WTC11 (cell line): ENCODE results near the gene SOAT2. TPM values are rescaled to one million over a fixed set of nuclear protein-coding genes. Genes with fewer than 3 reads are reported as not detected.

Experiments used
- ATAC-seq: fragments of 200-7000 bp; cut with Tn5 transposase; 2 replicates; pipeline ENCODE4 v1.10.0; 2021; ENCODE audit warnings: mild to moderate bottlenecking, moderate library complexity
- CTCF ChIA-PET: fragments of 300-600 bp; sonication (Branson Sonifier 250); formaldehyde crosslinking; loops from one replicate; lab custom pipeline; 2021; ENCODE audit warnings: antibody characterized with exemption; lab: Charles Lee
- POLR2A ChIA-PET: fragments of 350-600 bp; sonication (Branson Sonifier 250); formaldehyde crosslinking; loops from one replicate; lab custom pipeline; 2021; ENCODE audit warnings: antibody characterized with exemption; lab: Charles Lee
- DNase-seq: peaks from one replicate; pipeline ENCODE4 v3.0.0; 2021; ENCODE audit warnings: low spot score
- H3K27ac Mint-ChIP-seq: 2 replicates; pipeline ENCODE4 v1.8.0; 2021; ENCODE audit warnings: mixed read lengths
- H3K27me3 Mint-ChIP-seq: 2 replicates; pipeline ENCODE4 v1.8.0; 2021; ENCODE audit warnings: low read depth, mild to moderate bottlenecking, moderate library complexity, mixed read lengths
- H3K36me3 Mint-ChIP-seq: 2 replicates; pipeline ENCODE4 v1.8.0; 2021; ENCODE audit warnings: mixed read lengths
- H3K4me1 Mint-ChIP-seq: 2 replicates; pipeline ENCODE4 v1.8.0; 2022; ENCODE audit warnings: mixed read lengths
- H3K4me3 Mint-ChIP-seq: 2 replicates; pipeline ENCODE4 v1.8.0; 2021; ENCODE audit warnings: mild to moderate bottlenecking, moderate library complexity, mixed read lengths
- H3K9me3 Mint-ChIP-seq: 2 replicates; pipeline ENCODE4 v1.8.0; 2021; ENCODE audit warnings: mixed read lengths
- AR ChIP-seq: fragments of 250-450 bp; sonication (Bioruptor Pico); IDR thresholded peaks from 2 replicates; pipeline ENCODE4 v1.9.0; 2021; ENCODE audit warnings: mild to moderate bottlenecking
- CREM ChIP-seq: sonication (generic); formaldehyde crosslinking; IDR thresholded peaks from 2 replicates; pipeline ENCODE4 v1.8.1; 2022; ENCODE audit warnings: mild to moderate bottlenecking, missing genetic modification reagents, moderate library complexity
- E2F1 ChIP-seq: sonication (generic); formaldehyde crosslinking; IDR thresholded peaks from 2 replicates; pipeline ENCODE4 v1.8.0; 2022; ENCODE audit warnings: mild to moderate bottlenecking, missing genetic modification reagents
- EMX1 ChIP-seq: fragments of 250-450 bp; sonication (Bioruptor Pico); IDR thresholded peaks from 2 replicates; pipeline ENCODE4 v1.8.0; 2021; ENCODE audit warnings: mild to moderate bottlenecking
- ERG ChIP-seq: fragments of 250-450 bp; sonication (Bioruptor Pico); IDR thresholded peaks from 2 replicates; pipeline ENCODE4 v1.8.0; 2021; ENCODE audit warnings: mild to moderate bottlenecking
- FOXP1 ChIP-seq: sonication (generic); formaldehyde crosslinking; IDR thresholded peaks from 2 replicates; pipeline ENCODE4 v1.8.0; 2022; ENCODE audit warnings: missing genetic modification reagents, mild to moderate bottlenecking, moderate library complexity, borderline replicate concordance
- FOXP4 ChIP-seq: sonication (generic); formaldehyde crosslinking; IDR thresholded peaks from 2 replicates; pipeline ENCODE4 v1.8.0; 2022; ENCODE audit warnings: mild to moderate bottlenecking, missing genetic modification reagents
- GTF2I ChIP-seq: fragments of 250-450 bp; sonication (Bioruptor Pico); conservative IDR thresholded peaks from 2 replicates; pipeline ENCODE4 v1.4.0; 2021; ENCODE audit warnings: mild to moderate bottlenecking
- JUN ChIP-seq: sonication (generic); formaldehyde crosslinking; IDR thresholded peaks from 2 replicates; pipeline ENCODE4 v1.8.0; 2023; ENCODE audit warnings: mild to moderate bottlenecking, missing genetic modification reagents
- MYBL2 ChIP-seq: sonication (generic); formaldehyde crosslinking; IDR thresholded peaks from 2 replicates; pipeline ENCODE4 v1.8.1; 2023; ENCODE audit warnings: mild to moderate bottlenecking, moderate library complexity, missing genetic modification reagents
- PRDM15 ChIP-seq: sonication (generic); formaldehyde crosslinking; IDR thresholded peaks from 2 replicates; pipeline ENCODE4 v1.8.0; 2022; ENCODE audit warnings: missing genetic modification reagents
- SMAD3 ChIP-seq: sonication (generic); formaldehyde crosslinking; IDR thresholded peaks from 2 replicates; pipeline ENCODE4 v1.8.0; 2022; ENCODE audit warnings: missing genetic modification reagents, mild to moderate bottlenecking, borderline replicate concordance
- STAT6 ChIP-seq: sonication (generic); formaldehyde crosslinking; conservative IDR thresholded peaks from 2 replicates; pipeline ENCODE4 v1.8.1; 2023; ENCODE audit warnings: mild to moderate bottlenecking, low read depth, missing genetic modification reagents, moderate library complexity
- TP53 ChIP-seq: sonication (generic); formaldehyde crosslinking; IDR thresholded peaks from 2 replicates; pipeline ENCODE4 v1.8.1; 2023; ENCODE audit warnings: mild to moderate bottlenecking, missing genetic modification reagents
- USF1 ChIP-seq: sonication (generic); formaldehyde crosslinking; IDR thresholded peaks from 2 replicates; pipeline ENCODE4 v1.8.0; 2022; ENCODE audit warnings: mild to moderate bottlenecking, missing genetic modification reagents
- ZNF232 ChIP-seq: sonication (generic); formaldehyde crosslinking; IDR thresholded peaks from 2 replicates; pipeline ENCODE4 v1.8.0; 2022; ENCODE audit warnings: mild to moderate bottlenecking, missing genetic modification reagents
- ZNF416 ChIP-seq: fragments of 250-450 bp; sonication (Bioruptor Pico); IDR thresholded peaks from 2 replicates; pipeline ENCODE4 v1.9.0; 2021; ENCODE audit warnings: mild to moderate bottlenecking, inconsistent platforms
- ZSCAN18 ChIP-seq: fragments of 250-450 bp; sonication (Bioruptor Pico); IDR thresholded peaks from 2 replicates; pipeline ENCODE4 v2.1.2; 2022; ENCODE audit warnings: mild to moderate bottlenecking, moderate library complexity
- total RNA-seq: library from RNA; stranded (reverse); gene quantifications from 3 replicates; pipeline ENCODE4 v1.2.3, GENCODE V29; 2021

SOAT2 gene
- total RNA-seq, 1 experiment from 2014 or later = not detected

- peak; percentile 92 for DNase-seq
- Mint-ChIP-seq H3K4me1 (0 out of 2 replicates have a peak, but pooled peaks cover 2% of the 10 kb centered on the region), H3K36me3 (no peaks in the 10 kb centered on the region; the same call in 1 of the 2 replicates), H3K9me3 (peaks cover 2% of the 10 kb centered on the region), H3K27me3 (peaks cover 32% of the 10 kb centered on the region), H3K4me3 (no peak overlapping the region), H3K27ac (no peak overlapping the region)
- peak; percentile 98 for ATAC-seq
- POLR2A ChIA-PET = no interaction called here
- CTCF ChIA-PET = interaction anchor here (0.6 to 2.3 kb wide), 13 partner anchors 16 to 206 kb away, joined by 3 to 24 read pairs (median 4); partner anchors contain the start of genes AAAS, ESPL1 and SPRYD3
- 0 out of 2 replicates have a peak, but pooled peaks have one; percentile 32 for TF ChIP-seq FOXP4 (CRISPR knock-in tag)
- peak; percentile 76; the same call in 1 of the 2 replicates for TF ChIP-seq ZNF232 (CRISPR knock-in tag)
- TF ChIP-seq CREM (CRISPR knock-in tag) = no peak
- TF ChIP-seq USF1 (CRISPR knock-in tag) = no peak
- no peak for TF ChIP-seq GTF2I (CRISPR knock-in tag)
- TF ChIP-seq EMX1 = no peak
- TF ChIP-seq E2F1 (CRISPR knock-in tag) = no peak
- TF ChIP-seq ERG = no peak
- TF ChIP-seq ZSCAN18 (CRISPR knock-in tag) = no peak
- 0 out of 2 replicates have a peak, but pooled peaks have one; percentile 63 for TF ChIP-seq SMAD3 (CRISPR knock-in tag)
- peak; percentile 76; the same call in 1 of the 2 replicates for TF ChIP-seq FOXP1 (CRISPR knock-in tag)
- TF ChIP-seq JUN (CRISPR knock-in tag) = no peak
- TF ChIP-seq ZNF416 = no peak
- no peak for TF ChIP-seq STAT6 (CRISPR knock-in tag)
- no peak for TF ChIP-seq AR
- TF ChIP-seq TP53 (CRISPR knock-in tag) = peak; percentile 51; the same call in 1 of the 2 replicates
- 0 out of 2 replicates have a peak, but pooled peaks have one; percentile 13 for TF ChIP-seq PRDM15 (CRISPR knock-in tag)
- TF ChIP-seq MYBL2 = 0 out of 2 replicates have a peak, but pooled peaks have one; percentile 42
Measured at GRCh38 chr12:53115112-53115890, 12.0 kb downstream of the SOAT2 start.
